Measurements from ENCODE around the gene TRPV5.
"Not testable (repeated sequence)": the region's sequence is repeated elsewhere in the genome, so short reads cannot be mapped to it uniquely, and the experiment has no call there.

TRPV5 gene

GRCh38 chr7:142933624-142934023, at the start of gene TRPV5:
TRPV5 (minus strand) TSS chr7:142933746; CDS start chr7:142933459, 287 bp downstream.
- no peak for DNase-seq

DNA sequence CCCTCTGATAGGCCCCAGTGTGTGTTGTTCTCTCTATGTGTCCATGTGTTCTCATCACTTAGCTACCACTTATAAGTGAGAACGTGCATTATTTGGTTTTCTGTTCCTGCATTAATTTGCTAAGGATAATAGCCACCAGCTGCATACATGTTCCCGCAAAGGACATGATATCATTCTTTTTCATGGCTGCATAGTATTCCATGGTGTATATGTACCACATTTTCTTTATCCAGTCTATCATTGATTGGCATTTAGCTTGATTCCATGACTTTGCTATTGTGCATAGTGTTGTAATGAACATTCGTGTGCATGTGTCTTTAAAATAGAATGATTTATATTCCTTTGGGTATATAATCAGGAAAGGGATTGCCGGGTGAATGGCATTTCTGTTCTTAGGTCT, 44.9 kb upstream of the TRPV5 start:
- not testable (repeated sequence) for DNase-seq

DNA sequence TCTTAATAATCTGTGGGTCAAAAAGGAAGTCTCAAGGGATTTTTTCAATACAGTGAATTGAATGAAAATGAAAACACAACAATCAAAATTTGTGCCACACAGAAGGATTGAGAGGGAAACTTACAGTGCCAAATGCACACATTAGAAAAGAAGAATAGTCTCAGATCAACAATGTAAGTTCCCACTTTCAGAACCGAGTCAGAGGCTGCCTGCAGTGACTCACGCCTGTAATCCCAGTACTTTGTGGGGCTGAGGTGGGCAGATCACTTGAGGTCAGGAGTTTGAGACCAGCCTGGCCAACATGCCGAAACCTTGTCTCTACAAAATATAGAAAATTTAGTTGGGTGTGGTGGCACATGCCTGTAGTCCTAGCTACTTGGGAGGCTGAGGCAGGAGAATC, 41.1 kb upstream of the TRPV5 start:
- no peak for DNase-seq

DNA sequence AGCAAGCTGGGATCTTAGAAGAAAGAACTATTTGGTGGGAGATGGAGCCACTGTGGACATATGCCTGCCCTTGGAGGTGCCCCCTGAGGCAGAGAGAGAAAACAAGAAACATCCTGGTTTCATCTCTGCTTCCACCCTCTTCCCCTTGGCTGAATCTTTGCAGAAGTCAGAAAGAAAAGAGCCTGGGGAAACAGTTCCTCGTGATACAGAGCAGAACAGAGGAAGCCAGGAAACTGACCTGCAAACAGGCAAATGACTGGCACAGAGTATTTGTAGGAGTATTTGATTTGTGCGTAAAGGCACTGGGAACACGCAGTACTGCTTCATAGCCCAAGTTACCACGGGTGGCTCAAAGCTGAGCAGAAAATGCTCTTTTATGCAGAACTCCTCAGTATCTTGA, 35.6 kb upstream of the TRPV5 start:
- no peak for DNase-seq

- no peak for DNase-seq
Observed at GRCh38 chr7:142968229-142968628, 34.7 kb upstream of the TRPV5 start.

DNA sequence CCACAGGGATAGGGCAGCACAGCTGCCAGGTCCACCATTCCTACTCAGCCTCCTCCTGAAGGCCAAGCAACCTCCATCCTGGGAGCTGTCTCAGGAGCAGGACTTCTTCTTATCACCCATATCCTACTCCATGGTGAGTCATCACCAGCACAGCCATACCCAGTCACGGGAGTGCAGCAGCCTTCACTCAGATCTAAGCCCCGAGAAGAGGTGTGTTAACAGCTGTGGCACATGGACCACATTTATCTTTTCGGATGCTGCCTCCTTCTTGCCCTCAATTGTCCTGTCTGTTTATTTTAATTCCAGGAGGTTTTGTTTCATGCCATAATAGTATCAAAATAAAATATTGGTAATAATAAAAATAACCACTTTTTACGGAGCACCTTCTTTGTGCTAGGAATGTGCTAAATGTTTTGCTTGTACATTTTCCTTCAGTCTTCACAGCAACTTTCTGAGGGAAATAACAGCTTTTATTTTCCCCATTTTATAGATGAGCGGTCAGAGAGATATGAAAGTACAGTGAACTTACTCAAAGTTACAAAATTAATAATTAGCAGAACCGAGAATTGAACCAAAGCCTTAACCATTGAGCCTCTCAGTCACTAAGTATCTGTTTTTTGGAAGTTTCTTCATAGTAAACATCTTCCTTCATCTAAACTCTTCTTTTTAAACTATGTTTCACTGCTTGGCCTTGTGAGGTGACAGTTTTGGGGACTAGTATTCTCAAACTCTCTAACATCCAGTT, 31.1 kb upstream of the TRPV5 start:
- no peak for DNase-seq

- DNase-seq = no peak
Observed at GRCh38 chr7:142963993-142964392, 30.4 kb upstream of the TRPV5 start.

- DNase-seq = no peak
Observed at GRCh38 chr7:142962991-142963390, 29.4 kb upstream of the TRPV5 start.

- no peak for DNase-seq
Observed at GRCh38 chr7:142961973-142962926, 28.7 kb upstream of the TRPV5 start, which contains the start of gene KEL. KEL (minus strand) TSS chr7:142962363; CDS start chr7:142962206, 157 bp downstream.

DNA sequence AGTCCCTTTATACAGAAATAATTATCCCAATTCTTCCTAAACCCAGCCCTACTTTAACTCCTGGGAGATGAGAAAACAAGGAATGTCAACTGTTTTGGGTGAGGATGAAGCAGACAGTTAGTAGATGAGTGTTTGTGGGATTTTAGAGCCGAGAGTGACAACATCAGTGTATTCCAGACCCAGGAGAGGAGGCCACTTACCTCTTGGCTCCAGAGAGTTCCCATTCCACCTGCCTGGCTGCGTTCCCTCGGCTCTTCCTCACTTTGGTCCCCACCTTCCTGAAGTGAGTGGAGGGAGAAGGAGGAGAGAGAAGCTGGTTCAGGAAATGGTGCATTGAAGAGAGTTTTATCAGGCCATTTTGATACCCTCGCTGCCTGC, 28.0 kb upstream of the TRPV5 start:
- DNase-seq = no peak

DNA sequence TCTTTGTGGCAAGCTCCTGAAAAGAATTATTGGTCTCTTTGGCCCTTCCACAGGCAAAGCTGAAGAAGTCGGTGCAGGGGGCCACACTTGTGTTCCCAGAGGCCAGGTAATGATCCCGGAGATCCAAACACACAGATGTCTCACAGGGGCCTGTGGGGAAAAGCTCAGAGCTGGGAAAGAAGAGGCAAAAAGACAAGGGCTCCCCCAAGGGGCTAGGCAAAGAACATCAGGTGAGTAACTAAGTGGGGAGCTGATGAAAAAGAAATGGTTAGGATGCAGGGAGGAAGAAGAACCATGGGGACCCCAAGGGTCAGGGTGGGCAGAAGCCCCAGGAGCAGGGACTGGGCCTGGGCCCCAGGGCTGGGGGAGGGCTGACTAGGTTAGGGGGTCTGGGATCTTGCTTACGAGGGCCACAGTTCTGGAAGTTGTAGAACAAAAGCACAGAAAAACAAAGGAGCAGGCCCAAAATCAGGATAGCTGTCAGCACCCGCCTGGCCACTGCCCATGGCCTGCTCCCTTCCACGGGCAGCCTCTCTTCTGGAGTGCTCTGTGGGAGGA, 27.5 kb upstream of the TRPV5 start:
- no peak for DNase-seq

DNA sequence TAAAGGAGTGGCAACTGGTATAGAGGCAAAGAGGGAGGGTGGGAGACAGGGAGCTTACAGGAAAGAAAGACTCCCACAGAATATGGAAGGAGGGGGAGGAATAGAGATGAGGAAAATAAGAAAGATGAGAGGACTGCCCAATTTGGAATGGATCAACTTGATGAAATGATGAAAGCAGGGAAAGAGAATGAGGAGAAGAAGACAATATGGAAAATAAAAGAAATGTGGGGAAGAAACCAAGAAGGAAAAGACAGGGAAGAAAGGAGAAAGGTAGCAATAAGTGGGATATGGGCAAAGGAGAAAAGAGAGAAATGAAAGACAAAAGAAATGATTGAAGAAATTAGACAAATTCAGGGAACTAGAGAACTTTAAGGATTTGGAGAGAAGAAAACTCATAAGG, 25.7 kb upstream of the TRPV5 start:
- DNase-seq = no peak

GRCh38 chr7:142957723-142958122, 24.2 kb upstream of the TRPV5 start:
- DNase-seq = no peak

DNA sequence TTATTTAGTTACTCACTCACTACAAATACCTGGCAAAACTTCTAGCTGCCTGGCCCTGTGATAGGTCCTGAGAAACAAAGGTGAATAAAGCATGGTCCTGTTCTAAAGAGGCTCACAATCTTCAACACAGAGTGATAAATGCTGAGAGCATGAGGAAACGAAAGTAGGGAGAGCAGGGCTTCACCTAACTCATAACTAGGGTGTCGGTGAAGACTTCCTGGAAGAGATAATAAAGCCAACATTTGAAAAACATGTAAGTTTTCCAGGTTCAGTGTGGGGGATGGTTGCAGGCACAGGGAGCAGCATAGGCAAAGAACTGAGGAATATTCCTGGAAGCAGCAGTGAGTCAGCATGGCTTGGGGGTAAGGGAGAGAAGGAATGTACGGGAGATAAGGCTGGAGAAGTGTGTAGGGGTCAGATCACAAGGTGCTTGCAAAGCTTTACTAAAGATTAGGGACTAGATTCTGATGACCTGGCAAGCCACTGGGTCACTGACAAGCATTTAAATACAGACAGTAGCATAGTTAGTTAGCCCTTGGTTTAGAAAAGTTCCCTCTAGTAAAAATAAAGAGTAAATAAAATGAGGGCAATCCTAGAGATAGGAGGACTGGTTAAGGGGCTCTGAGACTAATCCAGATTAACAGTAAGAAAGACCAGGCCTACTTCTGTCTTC, 23.5 kb upstream of the TRPV5 start:
- no peak for DNase-seq

- DNase-seq = no peak
Observed at GRCh38 chr7:142954680-142955268, 21.2 kb upstream of the TRPV5 start.

- DNase-seq = no peak
Observed at GRCh38 chr7:142950235-142950634, 16.7 kb upstream of the TRPV5 start.

- no peak for DNase-seq
Observed at GRCh38 chr7:142948603-142949002, 15.1 kb upstream of the TRPV5 start.

DNA sequence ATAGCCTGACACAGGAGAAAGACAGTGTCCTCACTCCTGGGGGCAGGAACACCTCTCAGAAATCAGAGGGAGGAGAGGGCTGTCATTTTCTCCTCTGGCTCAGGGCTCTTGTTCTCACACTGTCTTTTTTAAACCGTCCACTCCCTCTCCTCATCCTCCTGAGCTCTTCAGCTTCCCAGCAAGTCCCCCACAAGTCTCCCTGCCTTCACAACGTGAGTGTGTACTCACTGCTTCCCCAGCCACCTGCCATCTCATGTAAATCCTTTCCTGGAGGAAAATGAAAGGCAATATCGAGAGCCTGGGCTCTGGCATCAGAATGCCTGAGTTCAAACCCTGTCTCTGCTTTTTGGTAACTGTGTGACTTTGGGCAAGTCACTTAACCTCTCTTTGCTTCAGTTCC, 11.5 kb upstream of the TRPV5 start:
- no peak for DNase-seq

DNA sequence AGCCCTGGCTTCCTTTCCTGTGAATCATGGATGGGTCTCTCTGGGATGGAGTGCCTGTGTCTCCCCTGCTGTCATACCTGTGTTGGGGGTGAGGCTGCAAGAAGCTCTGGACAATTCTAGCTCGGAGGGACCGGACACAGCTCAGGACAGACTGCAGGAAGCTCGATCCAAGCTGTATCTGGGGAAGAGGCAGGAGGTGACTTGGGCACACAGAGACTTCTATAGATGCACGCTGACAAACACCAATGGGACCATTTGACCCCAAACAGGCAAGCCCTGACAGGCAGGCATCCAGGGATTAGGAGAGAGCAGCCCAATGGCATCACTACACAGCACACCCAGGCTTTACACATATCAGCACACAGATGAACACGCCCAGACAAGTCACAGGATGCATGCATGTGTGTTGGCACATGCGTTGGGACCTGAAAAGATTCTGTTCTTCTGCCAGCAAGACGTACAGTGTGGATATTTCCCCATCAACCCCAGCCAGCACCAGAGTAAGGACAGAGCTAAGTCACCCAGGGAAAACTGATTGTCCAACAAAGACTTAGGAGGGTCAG, 10.2 kb upstream of the TRPV5 start:
- no peak for DNase-seq

DNA sequence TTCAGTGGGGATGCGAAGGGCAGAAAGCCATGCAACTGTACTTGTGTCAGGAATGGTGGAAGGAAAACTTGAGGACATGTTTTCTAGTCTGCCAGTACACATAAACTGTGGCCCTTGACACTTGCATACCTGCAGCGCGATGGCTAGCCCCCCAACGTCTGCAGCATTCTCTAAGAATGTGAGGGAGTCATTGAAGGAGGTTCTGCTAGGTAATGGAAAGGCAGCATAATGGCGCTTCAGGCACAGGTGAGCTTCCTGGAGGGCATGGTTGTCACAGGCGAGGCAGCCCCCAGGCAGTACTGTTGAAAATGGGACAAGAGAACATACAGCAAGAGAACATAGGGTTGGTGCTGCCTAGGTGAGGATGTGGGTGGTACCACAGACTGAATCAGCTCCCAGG, 9.2 kb upstream of the TRPV5 start:
- DNase-seq = no peak

GRCh38 chr7:142941541-142941940, 8.0 kb upstream of the TRPV5 start:
- no peak for DNase-seq

- no peak for DNase-seq
Observed at GRCh38 chr7:142940966-142941535, 7.5 kb upstream of the TRPV5 start.
